PC-3 (cell line): ENCODE results near the gene YES1. TPM values are rescaled to one million over a fixed set of nuclear protein-coding genes. Genes with fewer than 3 reads are reported as not detected.
A peak's percentile ranks its signal among the peaks of the same experiment; 100 is the strongest.

ENCODE experiments used
- ATAC-seq: fragments of 200-7000 bp; cut with Tn5 transposase; 2 replicates; pipeline ENCODE4 v1.9.1; 2020; ENCODE audit warnings: mild to moderate bottlenecking, moderate library complexity
- BruUV-seq: library from RNA; stranded (reverse); fragments of 400-500 nt; replicated peaks from 2 replicates; lab custom pipeline; 2021; lab: Mats Ljungman, UMichigan
- CTCF ChIA-PET: fragments of 300-600 bp; sonication (Branson Sonifier 250); formaldehyde crosslinking; loops from one replicate; lab custom pipeline; 2022; ENCODE audit warnings: antibody characterized with exemption; lab: Charles Lee
- POLR2A ChIA-PET: fragments of 300-600 bp; sonication (Branson Sonifier 250); formaldehyde crosslinking; loops from one replicate; lab custom pipeline; 2022; ENCODE audit warnings: antibody characterized with exemption; ENCODE audit not compliant: unreplicated experiment; lab: Charles Lee
- DNase-seq: peaks from one replicate; pipeline ENCODE4 v3.0.0-alpha.2; 2015
- H2AFZ ChIP-seq: fragments of 300-600 bp; sonication (generic); 2 replicates; pipeline ENCODE4 v1.6.0; 2016; ENCODE audit warnings: antibody characterized with exemption, low read length
- H3F3A ChIP-seq: fragments of 300-600 bp; sonication (generic); one replicate; pipeline ENCODE4 v1.6.0; 2017; ENCODE audit warnings: antibody characterized with exemption, low read length, control low read depth, mild to moderate bottlenecking; ENCODE audit not compliant: unreplicated experiment
- H3K27ac ChIP-seq: fragments of 300-600 bp; sonication (generic); 2 replicates; pipeline ENCODE4 v1.5.1; 2016; ENCODE audit warnings: mild to moderate bottlenecking, low read length
- H3K27me3 ChIP-seq: fragments of 300-600 bp; sonication (generic); 2 replicates; pipeline ENCODE4 v1.6.1; 2016; ENCODE audit warnings: low read length, mixed read lengths
- H3K36me3 ChIP-seq: fragments of 300-600 bp; sonication (generic); 2 replicates; pipeline ENCODE4 v1.6.1; 2016; ENCODE audit warnings: low read depth, mixed run types, low read length, mixed read lengths
- H3K4me1 ChIP-seq: fragments of 300-600 bp; sonication (generic); 2 replicates; pipeline ENCODE4 v1.5.1; 2016; ENCODE audit warnings: low read length; ENCODE audit not compliant: insufficient read depth
- H3K4me2 ChIP-seq: fragments of 300-600 bp; sonication (generic); 2 replicates; pipeline ENCODE4 v1.6.0; 2016; ENCODE audit warnings: low read length
- H3K4me3 ChIP-seq: fragments of 300-600 bp; sonication (generic); 2 replicates; pipeline ENCODE4 v1.5.1; 2016; ENCODE audit warnings: mild to moderate bottlenecking, low read length, mixed read lengths
- H3K79me2 ChIP-seq: fragments of 300-600 bp; sonication (generic); 2 replicates; pipeline ENCODE4 v1.6.1; 2017; ENCODE audit warnings: low read length, mixed read lengths
- H3K9ac ChIP-seq: fragments of 300-600 bp; sonication (generic); 2 replicates; pipeline ENCODE4 v1.6.0; 2016; ENCODE audit warnings: mild to moderate bottlenecking, low read length
- H3K9me2 ChIP-seq: fragments of 300-600 bp; sonication (generic); replicated peaks from 2 replicates; pipeline ENCODE4 v1.6.1; 2016; ENCODE audit warnings: mixed run types, low read length, mixed read lengths
- H3K9me3 ChIP-seq: fragments of 300-600 bp; sonication (generic); 2 replicates; pipeline ENCODE4 v1.6.1; 2016; ENCODE audit warnings: low read length, mixed read lengths
- H4K20me1 ChIP-seq: fragments of 300-600 bp; sonication (generic); 2 replicates; pipeline ENCODE4 v1.6.1; 2016; ENCODE audit warnings: low read length, mixed read lengths
- EZH2 ChIP-seq: fragments of 300-600 bp; sonication (generic); IDR thresholded peaks from one replicate; pipeline ENCODE4 v1.6.1; 2017; ENCODE audit warnings: antibody characterized with exemption, mild to moderate bottlenecking, low read length; ENCODE audit not compliant: unreplicated experiment
- EZH2phosphoT487 ChIP-seq: fragments of 300-600 bp; sonication (generic); IDR thresholded peaks from 2 replicates; pipeline ENCODE4 v1.6.1; 2018; ENCODE audit warnings: mild to moderate bottlenecking, antibody characterized with exemption, low read length, borderline replicate concordance
- intact Hi-C: fragments of 100-400 bp; cut with micrococcal nuclease; formaldehyde crosslinking; loops from 2 replicates; pipeline ENCODE4 v1.9.0; 2023
- total RNA-seq: library from RNA; depleted of rRNA; stranded (reverse); fragments of >200 nt; gene quantifications from 2 replicates; pipeline ENCODE4 v1.2.3, GENCODE V29; 2014
- TF ChIP-seq, protein P1 (sequence below): fragments of 300-600 bp; sonication (generic); conservative IDR thresholded peaks from 2 replicates; pipeline ENCODE4 v1.5.1; 2017; ENCODE audit warnings: antibody characterized with exemption, low read depth, mild to moderate bottlenecking, low read length

The YES1 gene
- total RNA-seq, 1 experiment from 2014 or later, result 73.5 TPM

DNA sequence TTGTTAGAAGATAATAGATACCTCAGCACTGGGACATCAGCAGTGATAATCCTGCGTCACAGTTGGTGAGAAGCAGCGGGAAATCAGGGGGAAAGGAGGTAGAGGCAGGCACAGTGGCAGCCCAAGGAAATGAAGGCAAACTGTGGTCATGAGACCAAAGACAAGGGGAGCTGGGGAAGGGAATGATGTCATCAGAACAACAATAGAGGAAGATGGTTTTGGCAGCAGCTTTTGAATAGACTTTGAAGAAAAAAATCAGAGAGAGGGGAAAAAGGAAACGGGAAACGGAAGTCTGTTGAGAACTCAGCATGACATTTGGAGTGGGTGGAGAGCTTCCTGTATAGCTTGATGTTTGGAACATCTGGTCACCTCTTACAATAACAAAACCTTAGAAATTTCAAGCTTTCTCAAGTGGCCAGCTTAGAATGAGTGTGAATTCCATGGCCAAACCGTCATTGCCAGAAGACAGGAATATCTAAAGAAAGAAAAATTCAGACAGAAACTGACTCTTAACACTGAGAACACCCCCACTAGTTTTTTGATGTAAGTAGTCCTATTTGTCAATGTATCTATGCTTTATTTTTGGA, 18.4 kb upstream of the YES1 start:
- ATAC-seq (peak; percentile 21; the same call in 1 of the 2 replicates), DNase-seq (no peak)
- Histone ChIP-seq H3K4me2 (peak overlapping the region; percentile 18), H3K36me3 (no peaks in the 10 kb centered on the region), H3K27ac (no peak overlapping the region), H4K20me1 (no peaks in the 10 kb centered on the region), H3K4me1 (peaks cover 6% of the 10 kb centered on the region; the same call in 1 of the 2 replicates), H3F3A (no peaks in the 10 kb centered on the region), H3K9me2 (no peaks in the 10 kb centered on the region), H3K79me2 (no peaks in the 10 kb centered on the region), H3K9me3 (no peaks in the 10 kb centered on the region), H3K27me3 (no peaks in the 10 kb centered on the region), H3K4me3 (no peak overlapping the region), H2AFZ (peak overlapping the region; percentile 31), H3K9ac (no peak overlapping the region)
- TF ChIP-seq, protein P1, sequence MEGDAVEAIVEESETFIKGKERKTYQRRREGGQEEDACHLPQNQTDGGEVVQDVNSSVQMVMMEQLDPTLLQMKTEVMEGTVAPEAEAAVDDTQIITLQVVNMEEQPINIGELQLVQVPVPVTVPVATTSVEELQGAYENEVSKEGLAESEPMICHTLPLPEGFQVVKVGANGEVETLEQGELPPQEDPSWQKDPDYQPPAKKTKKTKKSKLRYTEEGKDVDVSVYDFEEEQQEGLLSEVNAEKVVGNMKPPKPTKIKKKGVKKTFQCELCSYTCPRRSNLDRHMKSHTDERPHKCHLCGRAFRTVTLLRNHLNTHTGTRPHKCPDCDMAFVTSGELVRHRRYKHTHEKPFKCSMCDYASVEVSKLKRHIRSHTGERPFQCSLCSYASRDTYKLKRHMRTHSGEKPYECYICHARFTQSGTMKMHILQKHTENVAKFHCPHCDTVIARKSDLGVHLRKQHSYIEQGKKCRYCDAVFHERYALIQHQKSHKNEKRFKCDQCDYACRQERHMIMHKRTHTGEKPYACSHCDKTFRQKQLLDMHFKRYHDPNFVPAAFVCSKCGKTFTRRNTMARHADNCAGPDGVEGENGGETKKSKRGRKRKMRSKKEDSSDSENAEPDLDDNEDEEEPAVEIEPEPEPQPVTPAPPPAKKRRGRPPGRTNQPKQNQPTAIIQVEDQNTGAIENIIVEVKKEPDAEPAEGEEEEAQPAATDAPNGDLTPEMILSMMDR, result no peak
- ChIA-PET CTCF (interaction anchor here (0.5 to 1.6 kb wide), 10 partner anchors 9 to 212 kb away, joined by 3 to 25 read pairs (median 5); partner anchors contain the start of gene ENOSF1), POLR2A (interaction anchor here (0.6 kb wide), 2 partner anchors 204 to 563 kb away, joined by 4 to 5 read pairs; no protein-coding TSS in a partner anchor)
- no TSS peak for BruUV-seq
- intact Hi-C loops, result loop anchor here (2.0 kb wide), 1 partner anchor 18 kb away; the partner anchor contains the start of gene YES1

DNA sequence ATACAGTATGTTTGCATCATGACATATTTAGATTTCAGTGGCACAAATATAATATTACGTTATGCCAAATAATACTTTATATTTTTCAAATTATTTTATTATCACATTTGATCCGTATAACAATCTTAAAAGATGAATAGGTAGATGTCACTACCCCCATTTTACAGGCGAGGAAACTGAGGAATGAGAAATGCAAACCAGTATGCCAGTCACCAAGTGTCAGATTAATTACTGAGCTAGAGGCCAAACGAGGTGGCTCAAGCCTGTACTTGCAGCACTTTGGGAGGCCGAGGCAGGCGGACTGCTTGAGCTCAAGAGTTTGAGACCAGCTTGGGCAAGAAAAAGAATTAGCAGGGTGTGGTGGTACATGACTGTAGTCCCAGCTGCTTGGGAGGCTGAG, 17.4 kb upstream of the YES1 start:
- intact Hi-C loops, result no loop called here
- CTCF ChIA-PET, result no interaction called here
- no peaks in the 10 kb centered on the region for H3F3A ChIP-seq
- ATAC-seq (no peak), DNase-seq (no peak)
- peaks cover 6% of the 10 kb centered on the region; the same call in 1 of the 2 replicates for H3K4me1 ChIP-seq
- no peaks in the 10 kb centered on the region for H3K9me3 ChIP-seq
- H3K27ac ChIP-seq, result no peak overlapping the region
- TF ChIP-seq EZH2phosphoT487 (no peak), EZH2 (no peak)
- TF ChIP-seq, protein P1, result no peak
- no peak overlapping the region for H3K4me2 ChIP-seq
- no TSS peak for BruUV-seq
- H2AFZ ChIP-seq, result no peak overlapping the region
- H3K36me3 ChIP-seq, result no peaks in the 10 kb centered on the region
- no peak overlapping the region for H3K4me3 ChIP-seq
- H3K9me2 ChIP-seq, result no peaks in the 10 kb centered on the region
- no peak overlapping the region for H3K9ac ChIP-seq
- POLR2A ChIA-PET, result no interaction called here
- H3K27me3 ChIP-seq, result no peaks in the 10 kb centered on the region
- H3K79me2 ChIP-seq, result no peaks in the 10 kb centered on the region
- no peaks in the 10 kb centered on the region for H4K20me1 ChIP-seq

DNA sequence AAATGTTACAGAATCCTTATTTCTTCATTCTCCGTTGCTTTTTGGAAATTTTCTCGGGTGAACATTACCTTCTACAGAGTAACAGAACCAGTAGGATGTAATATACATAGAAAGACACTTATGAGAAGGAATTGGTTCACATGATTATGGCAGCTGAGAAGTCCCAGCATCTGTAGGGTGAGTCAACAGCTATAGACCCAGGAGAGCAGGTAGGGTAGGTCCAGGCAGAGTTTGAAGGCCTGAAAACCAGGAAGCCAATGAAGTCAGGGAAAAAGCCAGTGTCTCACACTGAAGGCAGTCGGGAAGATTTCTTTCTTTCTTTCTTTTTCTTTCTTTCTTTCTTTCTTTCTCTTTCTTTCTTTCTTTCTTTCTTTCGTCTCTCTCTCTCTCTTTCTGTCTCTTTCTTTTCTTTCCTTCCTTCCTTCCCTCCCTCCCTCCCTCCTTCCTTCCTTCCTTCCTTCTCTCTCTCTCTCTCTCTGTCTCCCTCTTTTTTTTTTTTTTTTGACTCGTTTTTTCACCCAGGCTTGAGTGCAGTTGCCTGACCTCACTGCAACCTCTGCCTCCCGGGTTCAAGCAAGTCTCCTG, 15.1 kb upstream of the YES1 start:
- H3K79me2 ChIP-seq, result no peaks in the 10 kb centered on the region
- H3K27ac ChIP-seq, result no peak overlapping the region
- BruUV-seq, result no TSS peak
- H3K9ac ChIP-seq, result no peak overlapping the region
- H3K4me1 ChIP-seq, result peaks cover 6% of the 10 kb centered on the region; the same call in 1 of the 2 replicates
- TF ChIP-seq EZH2 (no peak), EZH2phosphoT487 (no peak)
- TF ChIP-seq, protein P1, result no peak
- intact Hi-C loops, result no loop called here
- no peaks in the 10 kb centered on the region for H3F3A ChIP-seq
- DNase-seq (no peak), ATAC-seq (no peak)
- H2AFZ ChIP-seq, result no peak overlapping the region
- CTCF ChIA-PET, result no interaction called here
- POLR2A ChIA-PET, result no interaction called here
- no peaks in the 10 kb centered on the region for H3K36me3 ChIP-seq
- H3K9me3 ChIP-seq, result no peaks in the 10 kb centered on the region
- no peaks in the 10 kb centered on the region for H3K9me2 ChIP-seq
- H3K27me3 ChIP-seq, result no peaks in the 10 kb centered on the region
- no peaks in the 10 kb centered on the region for H4K20me1 ChIP-seq
- H3K4me2 ChIP-seq, result no peak overlapping the region
- H3K4me3 ChIP-seq, result no peak overlapping the region
